PC-3 (cell line): ENCODE results near the gene ZNF79. TPM values are rescaled to one million over a fixed set of nuclear protein-coding genes. Genes with fewer than 3 reads are reported as not detected.
A peak's percentile ranks its signal among the peaks of the same experiment; 100 is the strongest.

Source experiments
- ATAC-seq: fragments of 200-7000 bp; cut with Tn5 transposase; 2 replicates; pipeline ENCODE4 v1.9.1; 2020; ENCODE audit warnings: mild to moderate bottlenecking, moderate library complexity
- BruUV-seq: library from RNA; stranded (reverse); fragments of 400-500 nt; replicated peaks from 2 replicates; lab custom pipeline; 2021; lab: Mats Ljungman, UMichigan
- CTCF ChIA-PET: fragments of 300-600 bp; sonication (Branson Sonifier 250); formaldehyde crosslinking; loops from one replicate; lab custom pipeline; 2022; ENCODE audit warnings: antibody characterized with exemption; lab: Charles Lee
- POLR2A ChIA-PET: fragments of 300-600 bp; sonication (Branson Sonifier 250); formaldehyde crosslinking; loops from one replicate; lab custom pipeline; 2022; ENCODE audit warnings: antibody characterized with exemption; ENCODE audit not compliant: unreplicated experiment; lab: Charles Lee
- DNase-seq: peaks from one replicate; pipeline ENCODE4 v3.0.0-alpha.2; 2015
- H2AFZ ChIP-seq: fragments of 300-600 bp; sonication (generic); 2 replicates; pipeline ENCODE4 v1.6.0; 2016; ENCODE audit warnings: antibody characterized with exemption, low read length
- H3F3A ChIP-seq: fragments of 300-600 bp; sonication (generic); one replicate; pipeline ENCODE4 v1.6.0; 2017; ENCODE audit warnings: antibody characterized with exemption, low read length, control low read depth, mild to moderate bottlenecking; ENCODE audit not compliant: unreplicated experiment
- H3K27ac ChIP-seq: fragments of 300-600 bp; sonication (generic); 2 replicates; pipeline ENCODE4 v1.5.1; 2016; ENCODE audit warnings: mild to moderate bottlenecking, low read length
- H3K27me3 ChIP-seq: fragments of 300-600 bp; sonication (generic); 2 replicates; pipeline ENCODE4 v1.6.1; 2016; ENCODE audit warnings: low read length, mixed read lengths
- H3K36me3 ChIP-seq: fragments of 300-600 bp; sonication (generic); 2 replicates; pipeline ENCODE4 v1.6.1; 2016; ENCODE audit warnings: low read depth, mixed run types, low read length, mixed read lengths
- H3K4me1 ChIP-seq: fragments of 300-600 bp; sonication (generic); 2 replicates; pipeline ENCODE4 v1.5.1; 2016; ENCODE audit warnings: low read length; ENCODE audit not compliant: insufficient read depth
- H3K4me2 ChIP-seq: fragments of 300-600 bp; sonication (generic); 2 replicates; pipeline ENCODE4 v1.6.0; 2016; ENCODE audit warnings: low read length
- H3K4me3 ChIP-seq: fragments of 300-600 bp; sonication (generic); 2 replicates; pipeline ENCODE4 v1.5.1; 2016; ENCODE audit warnings: mild to moderate bottlenecking, low read length, mixed read lengths
- H3K79me2 ChIP-seq: fragments of 300-600 bp; sonication (generic); 2 replicates; pipeline ENCODE4 v1.6.1; 2017; ENCODE audit warnings: low read length, mixed read lengths
- H3K9ac ChIP-seq: fragments of 300-600 bp; sonication (generic); 2 replicates; pipeline ENCODE4 v1.6.0; 2016; ENCODE audit warnings: mild to moderate bottlenecking, low read length
- H3K9me2 ChIP-seq: fragments of 300-600 bp; sonication (generic); replicated peaks from 2 replicates; pipeline ENCODE4 v1.6.1; 2016; ENCODE audit warnings: mixed run types, low read length, mixed read lengths
- H3K9me3 ChIP-seq: fragments of 300-600 bp; sonication (generic); 2 replicates; pipeline ENCODE4 v1.6.1; 2016; ENCODE audit warnings: low read length, mixed read lengths
- H4K20me1 ChIP-seq: fragments of 300-600 bp; sonication (generic); 2 replicates; pipeline ENCODE4 v1.6.1; 2016; ENCODE audit warnings: low read length, mixed read lengths
- CTCF ChIP-seq: fragments of 300-600 bp; sonication (generic); conservative IDR thresholded peaks from 2 replicates; pipeline ENCODE4 v1.5.1; 2017; ENCODE audit warnings: antibody characterized with exemption, low read depth, mild to moderate bottlenecking, low read length
- EZH2 ChIP-seq: fragments of 300-600 bp; sonication (generic); IDR thresholded peaks from one replicate; pipeline ENCODE4 v1.6.1; 2017; ENCODE audit warnings: antibody characterized with exemption, mild to moderate bottlenecking, low read length; ENCODE audit not compliant: unreplicated experiment
- EZH2phosphoT487 ChIP-seq: fragments of 300-600 bp; sonication (generic); IDR thresholded peaks from 2 replicates; pipeline ENCODE4 v1.6.1; 2018; ENCODE audit warnings: mild to moderate bottlenecking, antibody characterized with exemption, low read length, borderline replicate concordance
- intact Hi-C: fragments of 100-400 bp; cut with micrococcal nuclease; formaldehyde crosslinking; loops from 2 replicates; pipeline ENCODE4 v1.9.0; 2023
- total RNA-seq: library from RNA; depleted of rRNA; stranded (reverse); fragments of >200 nt; gene quantifications from 2 replicates; pipeline ENCODE4 v1.2.3, GENCODE V29; 2014

Gene ZNF79
- total RNA-seq, 1 experiment from 2014 or later, result 4.9 TPM

GRCh38 chr9:127428348-127428747 is 4.2 kb downstream of the ZNF79 start:
- Histone ChIP-seq H3K27ac (no peak overlapping the region), H2AFZ (no peak overlapping the region), H3K79me2 (peaks cover 37% of the 10 kb centered on the region), H3K4me3 (no peak overlapping the region), H3F3A (no peaks in the 10 kb centered on the region), H3K27me3 (no peaks in the 10 kb centered on the region), H3K9ac (no peak overlapping the region), H3K9me2 (no peaks in the 10 kb centered on the region), H3K4me2 (no peak overlapping the region), H3K9me3 (no peaks in the 10 kb centered on the region), H4K20me1 (no peaks in the 10 kb centered on the region), H3K36me3 (peaks cover 2% of the 10 kb centered on the region), H3K4me1 (peaks cover 17% of the 10 kb centered on the region; the same call in 1 of the 2 replicates)
- TF ChIP-seq CTCF (no peak), EZH2phosphoT487 (no peak), EZH2 (no peak)
- intact Hi-C loops, result no loop called here
- BruUV-seq, result no TSS peak
- no peak for ATAC-seq
- ChIA-PET CTCF (no interaction called here), POLR2A (no interaction called here)
- DNase-seq, result no peak

- no peaks in the 10 kb centered on the region for H3K27me3 ChIP-seq
- ChIA-PET POLR2A (no interaction called here), CTCF (no interaction called here)
- no peaks in the 10 kb centered on the region for H3F3A ChIP-seq
- H3K36me3 ChIP-seq, result peaks cover 2% of the 10 kb centered on the region
- H3K4me2 ChIP-seq, result no peak overlapping the region
- no peaks in the 10 kb centered on the region for H3K9me2 ChIP-seq
- no peak for TF ChIP-seq EZH2
- TF ChIP-seq CTCF, result no peak
- no peak for TF ChIP-seq EZH2phosphoT487
- no peak overlapping the region for H3K9ac ChIP-seq
- no peak for ATAC-seq
- no peaks in the 10 kb centered on the region for H4K20me1 ChIP-seq
- H3K4me1 ChIP-seq, result peaks cover 12% of the 10 kb centered on the region; the same call in 1 of the 2 replicates
- H3K79me2 ChIP-seq, result peaks cover 20% of the 10 kb centered on the region
- DNase-seq, result no peak
- no peak overlapping the region for H3K27ac ChIP-seq
- no peak overlapping the region for H2AFZ ChIP-seq
- H3K4me3 ChIP-seq, result no peak overlapping the region
- H3K9me3 ChIP-seq, result no peaks in the 10 kb centered on the region
- intact Hi-C loops, result no loop called here
- BruUV-seq, result no TSS peak
Measured at GRCh38 chr9:127430415-127430814, 6.2 kb downstream of the ZNF79 start.

- Histone ChIP-seq H3K4me3 (no peak overlapping the region), H3K79me2 (no peaks in the 10 kb centered on the region), H3K36me3 (peaks cover 2% of the 10 kb centered on the region; the same call in 1 of the 2 replicates), H3K9ac (no peak overlapping the region), H3K27me3 (no peaks in the 10 kb centered on the region), H4K20me1 (no peaks in the 10 kb centered on the region), H3K4me2 (no peak overlapping the region), H3K9me3 (no peaks in the 10 kb centered on the region), H3K4me1 (no peaks in the 10 kb centered on the region), H3F3A (no peaks in the 10 kb centered on the region), H3K27ac (no peak overlapping the region), H3K9me2 (no peaks in the 10 kb centered on the region), H2AFZ (no peak overlapping the region)
- no TSS peak for BruUV-seq
- ChIA-PET CTCF (interaction anchor here (0.7 kb wide), 1 partner anchor 147 kb away, joined by 4 read pairs; no protein-coding TSS in a partner anchor), POLR2A (no interaction called here)
- ATAC-seq (no peak), DNase-seq (no peak)
- intact Hi-C loops, result no loop called here
- TF ChIP-seq EZH2, result no peak
- TF ChIP-seq CTCF, result peak; percentile 39; the same call in 1 of the 2 replicates
- no peak for TF ChIP-seq EZH2phosphoT487
Measured at GRCh38 chr9:127437497-127438264, 13.5 kb downstream of the ZNF79 start.
